Esophagus squamous epithelium (tissue), 5 donors: ENCODE data around the gene ZNF445. TPM values are rescaled to one million over a fixed set of nuclear protein-coding genes. Genes with fewer than 3 reads are reported as not detected.
"Not testable (repeated sequence)": the region's sequence is repeated elsewhere in the genome, so short reads cannot be mapped to it uniquely, and the experiment has no call there.

ENCODE experiments used
- DNase-seq: peaks from one replicate; lab custom pipeline; 2025; lab: John Stamatoyannopoulos, UW
- H3K27ac ChIP-seq, 4 donors: fragments of 200-600 bp; sonication (generic); one replicate each; pipeline ENCODE4 v1.5.1; 2016 to 2019; ENCODE audit warnings: mild to moderate bottlenecking in 1 of 4
- H3K27me3 ChIP-seq, 4 donors: fragments of 200-600 bp; sonication (generic); 1 replicate in 3 of 4; 2 replicates in 1 of 4; pipeline versions ENCODE4 v1.5.1 to v1.6.0; 2017 to 2021; ENCODE audit warnings: antibody characterized with exemption in 1 of 4
- H3K36me3 ChIP-seq, 3 donors: fragments of 200-600 bp; sonication (generic); one replicate each; pipeline ENCODE4 v1.5.1; 2016 to 2019
- H3K4me1 ChIP-seq, 3 donors: fragments of 200-600 bp; sonication (generic); one replicate each; pipeline ENCODE4 v1.5.1; 2017 to 2019
- H3K4me3 ChIP-seq, 4 donors: fragments of 200-600 bp; sonication (generic); 1 replicate in 3 of 4; 2 replicates in 1 of 4; pipeline ENCODE4 v1.5.1; 2016 to 2019; ENCODE audit warnings: mild to moderate bottlenecking in 2 of 4, moderate library complexity in 1 of 4
- H3K9me3 ChIP-seq, 3 donors: fragments of 200-600 bp; sonication (generic); one replicate each; pipeline ENCODE4 v1.5.1; 2016 to 2019
- CTCF ChIP-seq, 6 experiments: fragments of 450-650 bp in 4 of 6; fragments of 200-600 bp in 2 of 6; sonication (generic) in 2 of 6; IDR thresholded peaks; one replicate each; pipeline ENCODE4 v1.5.1; 2016 to 2019; ENCODE audit warnings: antibody characterized with exemption in 6 of 6, mild to moderate bottlenecking in 4 of 6, moderate library complexity in 4 of 6
- POLR2A ChIP-seq, 4 donors: fragments of 450-650 bp; IDR thresholded peaks; one replicate each; pipeline ENCODE4 v1.6.1; 2017; ENCODE audit warnings: antibody characterized with exemption in 4 of 4, mild to moderate bottlenecking in 4 of 4, moderate library complexity in 3 of 4
- WGBS, 2 donors: methylation state at CpG; one replicate each; pipeline ENCODE4 v1.1.5; 2018; 5-methylcytosine and 5-hydroxymethylcytosine counted together
- intact Hi-C: fragments of 100-400 bp; cut with DNase I; formaldehyde crosslinking; loops from one replicate; pipeline ENCODE4 v1.15.0; 2022
- total RNA-seq, 4 donors: library from RNA; depleted of rRNA; stranded (reverse); fragments of >200 nt; gene quantifications; one replicate each; pipeline ENCODE4 v1.1.0, GENCODE V29; 2016
- donor health status: DM: yes; HTN: yes; CAD: no.

Gene ZNF445
- total RNA-seq, 4 donors from 2014 or later, result 3.2 to 6.9 (median 4.6) TPM

GRCh38 chr3:44464509-44464908 is 13.0 kb downstream of the ZNF445 start:
- H3K36me3 ChIP-seq, result peaks cover 0 to 72% (median 0%) of the 10 kb centered on the region in 3 donors
- DNase-seq, result no peak

GRCh38 chr3:44460050-44460449 is 17.4 kb downstream of the ZNF445 start:
- H3K4me1 ChIP-seq, DNase-seq, H3K27ac ChIP-seq, intact Hi-C loops, H3K4me3 ChIP-seq, H3K27me3 ChIP-seq: not testable (repeated sequence)
- H3K9me3 ChIP-seq, result peaks cover 0 to 22% (median 10%) of the 10 kb centered on the region in 3 donors
- peaks cover 6 to 95% (median 7%) of the 10 kb centered on the region in 3 donors for H3K36me3 ChIP-seq
- 91 to 96% methylated on average over 4 of the region's 4 CpGs for WGBS, 2 donors

More at GRCh38 chr3:44464509-44464908, 13.0 kb downstream of the ZNF445 start:
- H3K27me3 ChIP-seq, result no peaks in the 10 kb centered on the region
- H3K27ac ChIP-seq, result no peak overlapping the region
- TF ChIP-seq CTCF (IDR thresholded peaks at IDR 0.05), result no peak
- TF ChIP-seq POLR2A (IDR thresholded peaks at IDR 0.05), result no peak
- intact Hi-C loops, result no loop called here
- peaks cover 0 to 22% (median 10%) of the 10 kb centered on the region in 3 donors for H3K9me3 ChIP-seq
- H3K4me3 ChIP-seq, result no peak overlapping the region
- 91 to 93% methylated on average over 4 to 7 of the region's 7 CpGs for WGBS, 2 donors
- H3K4me1 ChIP-seq, result peaks cover 0 to 13% (median 0%) of the 10 kb centered on the region in 3 donors

- no peaks in the 10 kb centered on the region for H3K4me1 ChIP-seq
- DNase-seq, result no peak
- H3K27ac ChIP-seq, result no peak overlapping the region
- peaks cover 8 to 96% (median 26%) of the 10 kb centered on the region in 3 donors for H3K36me3 ChIP-seq
- TF ChIP-seq CTCF (IDR thresholded peaks at IDR 0.05) (no peak), POLR2A (IDR thresholded peaks at IDR 0.05) (no peak)
- H3K27me3 ChIP-seq, result no peaks in the 10 kb centered on the region
- H3K4me3 ChIP-seq, result no peak overlapping the region
- H3K9me3 ChIP-seq, result peaks cover 0 to 9% (median 1%) of the 10 kb centered on the region in 3 donors
- WGBS, 2 donors, result 67 to 97% methylated on average over 1 to 6 of the region's 10 CpGs
- intact Hi-C loops, result no loop called here
Observed at GRCh38 chr3:44455318-44455717, 22.2 kb downstream of the ZNF445 start.

- Histone ChIP-seq H3K27ac (no peak overlapping the region), H3K4me1 (no peaks in the 10 kb centered on the region), H3K9me3 (no peaks in the 10 kb centered on the region), H3K4me3 (no peak overlapping the region), H3K36me3 (peaks cover 16 to 97% (median 36%) of the 10 kb centered on the region in 3 donors), H3K27me3 (no peaks in the 10 kb centered on the region)
- no peak for TF ChIP-seq CTCF (IDR thresholded peaks at IDR 0.05)
- WGBS, 2 donors, result 83 to 100% methylated on average over 1 to 3 of the region's 4 CpGs
- intact Hi-C loops, result no loop called here
- no peak for DNase-seq
Observed at GRCh38 chr3:44454258-44454657, 23.2 kb downstream of the ZNF445 start.

GRCh38 chr3:44451441-44451840 is 26.0 kb downstream of the ZNF445 start:
- DNase-seq, result no peak
- H3K4me1 ChIP-seq, result no peaks in the 10 kb centered on the region
- H3K36me3 ChIP-seq, result peaks cover 19 to 99% (median 49%) of the 10 kb centered on the region in 3 donors
- 81 to 97% methylated on average over 2 to 3 of the region's 3 CpGs for WGBS, 2 donors
- no peaks in the 10 kb centered on the region for H3K27me3 ChIP-seq
- no peak for TF ChIP-seq CTCF (IDR thresholded peaks at IDR 0.05)
- no peak for TF ChIP-seq POLR2A (IDR thresholded peaks at IDR 0.05)
- no peak overlapping the region for H3K4me3 ChIP-seq
- no peak overlapping the region for H3K27ac ChIP-seq
- intact Hi-C loops, result no loop called here
- peaks cover 0 to 21% (median 0%) of the 10 kb centered on the region in 3 donors for H3K9me3 ChIP-seq

- Histone ChIP-seq H3K36me3 (peaks cover 19 to 93% (median 30%) of the 10 kb centered on the region in 3 donors), H3K4me3 (no peak overlapping the region), H3K9me3 (peaks cover 0 to 21% (median 0%) of the 10 kb centered on the region in 3 donors), H3K27ac (no peak overlapping the region), H3K4me1 (no peaks in the 10 kb centered on the region), H3K27me3 (no peaks in the 10 kb centered on the region)
- DNase-seq, result no peak
- TF ChIP-seq POLR2A (IDR thresholded peaks at IDR 0.05) (no peak), CTCF (IDR thresholded peaks at IDR 0.05) (no peak)
- 90 to 97% methylated on average over 5 of the region's 5 CpGs for WGBS, 2 donors
- intact Hi-C loops, result no loop called here
Observed at GRCh38 chr3:44446929-44447328, 30.5 kb downstream of the ZNF445 start.
